SU-DHL-6 (cell line): ENCODE data around the gene HMGB2.

Experiments used
- H2AFZ ChIP-seq: fragments of 200-600 bp; sonication (generic); 2 replicates; pipeline ENCODE4 v1.6.1; 2014; ENCODE audit warnings: low read depth, mild to moderate bottlenecking, moderate library complexity, mixed read lengths, antibody characterized with exemption, low read length; ENCODE audit not compliant: severe bottlenecking
- H3F3A ChIP-seq: fragments of 200-600 bp; shearing (Covaris generic); 2 replicates; pipeline ENCODE4 v1.6.0; 2016; ENCODE audit warnings: antibody characterized with exemption, mild to moderate bottlenecking; ENCODE audit not compliant: insufficient read depth
- H3K27ac ChIP-seq: fragments of 200-600 bp; sonication (generic); 2 replicates; pipeline ENCODE4 v1.5.1; 2016; ENCODE audit warnings: low read depth, mild to moderate bottlenecking, low read length, moderate library complexity, mixed read lengths
- H3K27me3 ChIP-seq: fragments of 200-600 bp; sonication (generic), shearing (Covaris generic); 2 replicates; pipeline ENCODE4 v1.6.0; 2014; ENCODE audit warnings: mild to moderate bottlenecking, low read length
- H3K36me3 ChIP-seq: fragments of 200-600 bp; sonication (generic); 2 replicates; pipeline ENCODE4 v1.6.1; 2014; ENCODE audit warnings: mild to moderate bottlenecking, low read length, mixed read lengths
- H3K4me2 ChIP-seq: fragments of 300-600, 200-600 bp; shearing (Covaris generic), sonication (generic); 2 replicates; pipeline ENCODE4 v1.6.0; 2014; ENCODE audit warnings: low read length, low read depth, mild to moderate bottlenecking; ENCODE audit not compliant: poor library complexity, severe bottlenecking
- H3K4me3 ChIP-seq: fragments of 200-600 bp; sonication (generic); 2 replicates; pipeline ENCODE4 v1.5.1; 2014; ENCODE audit warnings: antibody characterized with exemption, low read length, mild to moderate bottlenecking, mixed read lengths; ENCODE audit not compliant: insufficient read depth, poor library complexity, severe bottlenecking
- H3K79me2 ChIP-seq: fragments of 200-600 bp; sonication (generic); 2 replicates; pipeline ENCODE4 v1.6.1; 2014; ENCODE audit warnings: mild to moderate bottlenecking, low read length, moderate library complexity; ENCODE audit not compliant: insufficient read depth
- H3K9ac ChIP-seq: fragments of 200-600 bp; sonication (generic); 2 replicates; pipeline ENCODE4 v1.7.0; 2014; ENCODE audit warnings: mild to moderate bottlenecking, low read length
- H3K9me2 ChIP-seq: fragments of 200-600 bp; sonication (generic); replicated peaks from 2 replicates; pipeline ENCODE4 v1.6.1; 2014; ENCODE audit warnings: low read length; ENCODE audit not compliant: insufficient read depth
- H3K9me3 ChIP-seq: fragments of 200-600 bp; sonication (generic); 2 replicates; pipeline ENCODE4 v1.6.1; 2014; ENCODE audit warnings: low read length, mixed read lengths; ENCODE audit not compliant: insufficient read depth
- H4K20me1 ChIP-seq: fragments of 200-600 bp; sonication (generic); 2 replicates; pipeline ENCODE4 v1.6.1; 2014; ENCODE audit warnings: low read depth, mild to moderate bottlenecking, antibody characterized with exemption, low read length, moderate library complexity, mixed read lengths
- EZH2phosphoT487 ChIP-seq: fragments of 200-600 bp; sonication (generic), shearing (Covaris generic); conservative IDR thresholded peaks from 2 replicates; pipeline ENCODE4 v1.6.1; 2018; ENCODE audit warnings: mild to moderate bottlenecking, antibody characterized with exemption, low read length, moderate library complexity, mixed read lengths
- TF ChIP-seq, protein P1 (sequence below): fragments of 200-600 bp; sonication (generic); IDR thresholded peaks from one replicate; pipeline ENCODE4 v1.5.1; 2017; ENCODE audit warnings: antibody characterized with exemption, mild to moderate bottlenecking, low read length, moderate library complexity; ENCODE audit not compliant: insufficient read depth, poor library complexity, severe bottlenecking

HMGB2 gene

DNA sequence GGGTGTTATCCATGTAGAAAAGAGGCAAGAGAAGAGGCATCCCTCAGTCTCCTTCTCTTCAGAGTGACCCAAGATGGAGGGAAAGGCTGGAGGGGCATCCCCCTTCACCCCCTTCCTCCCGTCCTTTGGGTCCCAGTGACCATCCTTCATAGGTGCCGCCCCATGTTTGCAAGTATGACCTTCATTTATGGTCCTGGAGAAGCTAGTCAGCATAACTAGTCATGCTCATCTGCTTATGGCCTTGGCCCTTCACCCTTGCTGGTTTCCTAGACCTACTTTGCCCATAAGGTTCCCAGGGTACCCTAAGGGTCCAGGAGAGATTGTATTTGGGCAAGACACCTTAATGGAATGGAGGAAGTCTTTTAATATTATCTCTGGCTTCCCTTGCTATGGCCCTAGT, 46.7 kb downstream of the HMGB2 start:
- no peaks in the 10 kb centered on the region for H3K79me2 ChIP-seq
- H3K9me2 ChIP-seq = no peaks in the 10 kb centered on the region
- H3K9ac ChIP-seq = no peak overlapping the region
- no peaks in the 10 kb centered on the region for H4K20me1 ChIP-seq
- no peak overlapping the region for H3K4me3 ChIP-seq
- no peak overlapping the region for H2AFZ ChIP-seq
- H3K36me3 ChIP-seq = no peaks in the 10 kb centered on the region
- peaks cover 14% of the 10 kb centered on the region; the same call in 1 of the 2 replicates for H3K9me3 ChIP-seq
- H3K4me2 ChIP-seq = no peak overlapping the region
- TF ChIP-seq EZH2phosphoT487 = no peak
- TF ChIP-seq, protein P1, sequence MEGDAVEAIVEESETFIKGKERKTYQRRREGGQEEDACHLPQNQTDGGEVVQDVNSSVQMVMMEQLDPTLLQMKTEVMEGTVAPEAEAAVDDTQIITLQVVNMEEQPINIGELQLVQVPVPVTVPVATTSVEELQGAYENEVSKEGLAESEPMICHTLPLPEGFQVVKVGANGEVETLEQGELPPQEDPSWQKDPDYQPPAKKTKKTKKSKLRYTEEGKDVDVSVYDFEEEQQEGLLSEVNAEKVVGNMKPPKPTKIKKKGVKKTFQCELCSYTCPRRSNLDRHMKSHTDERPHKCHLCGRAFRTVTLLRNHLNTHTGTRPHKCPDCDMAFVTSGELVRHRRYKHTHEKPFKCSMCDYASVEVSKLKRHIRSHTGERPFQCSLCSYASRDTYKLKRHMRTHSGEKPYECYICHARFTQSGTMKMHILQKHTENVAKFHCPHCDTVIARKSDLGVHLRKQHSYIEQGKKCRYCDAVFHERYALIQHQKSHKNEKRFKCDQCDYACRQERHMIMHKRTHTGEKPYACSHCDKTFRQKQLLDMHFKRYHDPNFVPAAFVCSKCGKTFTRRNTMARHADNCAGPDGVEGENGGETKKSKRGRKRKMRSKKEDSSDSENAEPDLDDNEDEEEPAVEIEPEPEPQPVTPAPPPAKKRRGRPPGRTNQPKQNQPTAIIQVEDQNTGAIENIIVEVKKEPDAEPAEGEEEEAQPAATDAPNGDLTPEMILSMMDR = no peak
- no peaks in the 10 kb centered on the region for H3K27me3 ChIP-seq
- H3K27ac ChIP-seq = no peak overlapping the region
- no peaks in the 10 kb centered on the region for H3F3A ChIP-seq

DNA sequence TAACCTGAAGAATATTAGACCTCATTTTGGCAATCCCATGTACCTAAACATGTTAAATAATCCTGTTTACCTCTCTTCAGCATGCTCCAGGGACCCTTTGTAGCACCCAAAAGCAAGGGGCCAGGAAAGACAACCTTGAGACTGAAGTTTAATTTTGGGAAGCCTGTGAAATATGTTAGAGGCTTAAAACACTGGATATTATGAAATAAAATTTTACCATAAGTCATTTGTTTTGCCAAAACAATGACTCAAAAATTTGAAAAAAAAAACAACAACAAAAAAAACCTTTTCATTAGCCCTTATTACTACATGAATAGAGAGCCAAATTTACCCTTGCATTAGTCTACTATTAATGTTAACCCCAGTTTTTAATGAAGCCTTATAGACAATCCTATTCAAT, 49.7 kb downstream of the HMGB2 start:
- H3K36me3 ChIP-seq = no peaks in the 10 kb centered on the region
- H3K9ac ChIP-seq = no peak overlapping the region
- no peaks in the 10 kb centered on the region for H3F3A ChIP-seq
- H2AFZ ChIP-seq = no peak overlapping the region
- no peaks in the 10 kb centered on the region; the same call in 1 of the 2 replicates for H3K79me2 ChIP-seq
- H3K4me3 ChIP-seq = no peak overlapping the region
- no peak overlapping the region for H3K27ac ChIP-seq
- no peak overlapping the region for H3K4me2 ChIP-seq
- H3K9me2 ChIP-seq = no peaks in the 10 kb centered on the region
- TF ChIP-seq EZH2phosphoT487 = no peak
- TF ChIP-seq, protein P1 = no peak
- H3K27me3 ChIP-seq = no peaks in the 10 kb centered on the region
- H4K20me1 ChIP-seq = no peaks in the 10 kb centered on the region
- peaks cover 14% of the 10 kb centered on the region; the same call in 1 of the 2 replicates for H3K9me3 ChIP-seq

DNA sequence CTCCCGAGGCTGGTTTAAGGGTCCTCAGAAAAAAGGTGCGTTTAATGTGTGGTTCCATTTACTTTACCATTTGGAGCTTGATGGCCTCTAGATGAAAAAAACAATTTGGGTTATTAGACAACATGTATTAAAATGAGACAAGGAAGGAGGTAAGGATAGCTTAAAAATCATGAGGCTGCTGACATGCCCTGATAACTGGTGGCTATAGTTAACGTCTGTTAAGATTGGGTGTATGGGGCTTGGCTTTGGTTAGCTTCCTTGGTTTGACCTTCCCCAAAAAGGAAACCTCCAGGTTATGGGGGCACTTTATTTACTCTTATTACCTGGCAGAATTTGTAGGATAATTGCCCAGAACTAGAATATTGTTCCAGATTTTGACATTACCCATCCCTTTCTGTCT, 51.5 kb downstream of the HMGB2 start:
- no peak overlapping the region for H3K4me3 ChIP-seq
- H2AFZ ChIP-seq = no peak overlapping the region
- no peaks in the 10 kb centered on the region; the same call in 1 of the 2 replicates for H3K79me2 ChIP-seq
- H3K36me3 ChIP-seq = no peaks in the 10 kb centered on the region
- no peaks in the 10 kb centered on the region for H4K20me1 ChIP-seq
- H3K4me2 ChIP-seq = no peak overlapping the region
- no peaks in the 10 kb centered on the region for H3K27me3 ChIP-seq
- H3K9me3 ChIP-seq = peaks cover 14% of the 10 kb centered on the region; the same call in 1 of the 2 replicates
- TF ChIP-seq, protein P1 = no peak
- no peak for TF ChIP-seq EZH2phosphoT487
- no peak overlapping the region for H3K27ac ChIP-seq
- H3F3A ChIP-seq = no peaks in the 10 kb centered on the region
- H3K9ac ChIP-seq = no peak overlapping the region
- no peaks in the 10 kb centered on the region for H3K9me2 ChIP-seq
